GM19468 (cell line): ENCODE data around the gene SMPD3.

Experiments used
- ATAC-seq: cut with Tn5 transposase; IDR thresholded peaks from one replicate; pipeline ENCODE4 v1.9.1; 2021; ENCODE audit warnings: mild to moderate bottlenecking, moderate library complexity, moderate number of reproducible peaks; ENCODE audit not compliant: unreplicated experiment; ENCODE audit errors: extremely low read depth

SMPD3 gene

DNA sequence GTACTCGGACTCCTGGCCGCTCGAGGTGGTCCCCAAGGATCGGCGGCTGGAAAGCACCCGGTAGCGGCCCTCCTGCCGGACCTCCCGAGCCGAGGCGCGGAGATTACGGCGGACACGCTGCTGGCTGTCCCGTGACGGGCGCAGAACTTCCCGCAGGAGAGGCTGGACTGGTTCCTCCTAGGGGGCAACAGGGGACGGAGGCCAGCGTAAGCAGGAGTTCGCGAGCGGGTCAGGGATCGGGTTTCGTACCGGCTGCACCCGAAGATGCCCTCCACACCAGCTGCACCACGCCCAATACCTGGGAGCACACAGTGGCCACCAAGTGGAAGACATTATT lies 137.9 kb downstream of the SMPD3 start:
- ATAC-seq = no peak

DNA sequence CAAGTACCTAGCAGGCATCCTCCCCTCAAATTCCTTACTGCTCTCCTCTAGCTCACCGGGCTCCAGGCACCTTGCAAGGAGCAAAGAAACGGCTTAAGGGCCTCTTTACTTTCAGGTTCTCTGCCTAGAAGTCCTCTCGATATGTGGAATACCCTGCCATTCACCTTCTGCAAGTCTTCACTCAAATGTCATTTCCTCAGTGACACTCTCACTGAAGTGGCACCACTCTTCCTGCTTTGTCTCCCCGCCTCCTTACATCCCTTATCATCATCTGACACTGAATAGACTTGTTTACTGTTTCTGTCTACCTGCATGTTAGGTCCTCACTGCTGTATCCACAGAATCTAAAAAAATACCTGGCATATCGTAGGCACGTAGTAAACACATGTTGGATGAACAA lies 138.5 kb downstream of the SMPD3 start:
- no peak for ATAC-seq
